DND-41 (cell line): ENCODE results near the gene CFAP77.

Experiments
- CTCF ChIP-seq: IDR thresholded peaks from 2 replicates; pipeline ENCODE4 v1.5.1; 2012; ENCODE audit warnings: borderline replicate concordance, low read length, moderate library complexity, mild to moderate bottlenecking; ENCODE audit not compliant: poor library complexity, severe bottlenecking; ENCODE audit errors: extremely low read depth
- EZH2 ChIP-seq: IDR thresholded peaks from 3 replicates; pipeline ENCODE4 v1.6.1; 2012; ENCODE audit warnings: borderline replicate concordance, low read depth, mild to moderate bottlenecking, moderate library complexity, low read length, inconsistent platforms; ENCODE audit not compliant: severe bottlenecking

GRCh38 chr9:132509928-132510874, 100.2 kb downstream of the CFAP77 start:
- TF ChIP-seq CTCF: no peak
- no peak for TF ChIP-seq EZH2
